RWPE2 (cell line): ENCODE results near the gene LTBP2.

Experiments used
- ATAC-seq: fragments of 200-7000 bp; cut with Tn5 transposase; 3 replicates; pipeline ENCODE4 v1.9.1; 2021; ENCODE audit warnings: low read depth
- DNase-seq: peaks from one replicate; pipeline ENCODE4 v3.0.0-alpha.2; 2020; ENCODE audit warnings: low spot score
- H3K27ac ChIP-seq: fragments of 450-650 bp; 2 replicates; pipeline ENCODE4 v1.5.1; 2017; ENCODE audit warnings: mild to moderate bottlenecking; ENCODE audit not compliant: poor library complexity, severe bottlenecking
- H3K27me3 ChIP-seq: fragments of 250-450 bp; sonication (Bioruptor Pico); 2 replicates; pipeline ENCODE4 v1.5.1; 2021; ENCODE audit warnings: mild to moderate bottlenecking, moderate library complexity; ENCODE audit not compliant: insufficient read depth, poor library complexity, severe bottlenecking
- H3K36me3 ChIP-seq: fragments of 250-450 bp; sonication (Bioruptor Pico); 2 replicates; pipeline ENCODE4 v1.5.1; 2020; ENCODE audit warnings: low read depth, mild to moderate bottlenecking, moderate library complexity
- H3K4me1 ChIP-seq: fragments of 250-450 bp; sonication (Bioruptor Pico); 2 replicates; pipeline ENCODE4 v1.5.1; 2021; ENCODE audit warnings: mild to moderate bottlenecking, moderate library complexity; ENCODE audit not compliant: insufficient read depth, poor library complexity, severe bottlenecking
- H3K4me3 ChIP-seq: fragments of 250-450 bp; sonication (Bioruptor Pico); 2 replicates; pipeline ENCODE4 v1.5.1; 2021; ENCODE audit warnings: mild to moderate bottlenecking, moderate library complexity; ENCODE audit not compliant: severe bottlenecking
- H3K9me3 ChIP-seq: fragments of 250-450 bp; sonication (Bioruptor Pico); 2 replicates; pipeline ENCODE4 v1.5.1; 2021; ENCODE audit warnings: mild to moderate bottlenecking, moderate library complexity; ENCODE audit not compliant: severe bottlenecking
- CTCF ChIP-seq: fragments of 450-650 bp; IDR thresholded peaks from one replicate; pipeline ENCODE4 v1.5.1; 2017; ENCODE audit warnings: mild to moderate bottlenecking, moderate library complexity; ENCODE audit not compliant: poor library complexity, severe bottlenecking

Gene LTBP2

GRCh38 chr14:74482571-74482970 lies 129.5 kb downstream of the LTBP2 start:
- Histone ChIP-seq H3K27me3 (no peaks in the 10 kb centered on the region), H3K27ac (no peak overlapping the region), H3K9me3 (no peaks in the 10 kb centered on the region), H3K4me3 (no peak overlapping the region), H3K36me3 (peaks cover 95% of the 10 kb centered on the region), H3K4me1 (peaks cover 15% of the 10 kb centered on the region)
- TF ChIP-seq CTCF = no peak
- DNase-seq (no peak), ATAC-seq (no peak)

- Histone ChIP-seq H3K27ac (no peak overlapping the region), H3K9me3 (no peaks in the 10 kb centered on the region), H3K36me3 (peaks cover 83% of the 10 kb centered on the region), H3K4me1 (peaks cover 2% of the 10 kb centered on the region), H3K4me3 (no peak overlapping the region), H3K27me3 (no peaks in the 10 kb centered on the region)
- TF ChIP-seq CTCF = no peak
- ATAC-seq (no peak), DNase-seq (no peak)
These were observed 132.0 kb downstream of the LTBP2 start for GRCh38 chr14:74480046-74480445.

- Histone ChIP-seq H3K36me3 (peaks cover 74% of the 10 kb centered on the region), H3K9me3 (no peaks in the 10 kb centered on the region), H3K27me3 (no peaks in the 10 kb centered on the region), H3K27ac (no peak overlapping the region), H3K4me3 (no peak overlapping the region), H3K4me1 (peaks cover 2% of the 10 kb centered on the region)
- ATAC-seq (peak; percentile 49; the same call in 2 of the 3 replicates), DNase-seq (no peak)
- peak; percentile 77 for TF ChIP-seq CTCF
These were observed 132.9 kb downstream of the LTBP2 start for GRCh38 chr14:74478996-74479635.

- peaks cover 56% of the 10 kb centered on the region for H3K36me3 ChIP-seq
- H3K27me3 ChIP-seq = no peaks in the 10 kb centered on the region
- no peak overlapping the region for H3K4me3 ChIP-seq
- H3K4me1 ChIP-seq = peaks cover 2% of the 10 kb centered on the region
- ATAC-seq (no peak), DNase-seq (no peak)
- H3K9me3 ChIP-seq = no peaks in the 10 kb centered on the region
- TF ChIP-seq CTCF = no peak
- no peak overlapping the region for H3K27ac ChIP-seq
These were observed 135.4 kb downstream of the LTBP2 start for GRCh38 chr14:74476607-74477006.

- no peak overlapping the region for H3K27ac ChIP-seq
- no peak for TF ChIP-seq CTCF
- H3K9me3 ChIP-seq = no peaks in the 10 kb centered on the region
- DNase-seq (no peak), ATAC-seq (no peak; the same call in 2 of the 3 replicates)
- no peaks in the 10 kb centered on the region for H3K27me3 ChIP-seq
- H3K4me1 ChIP-seq = peaks cover 2% of the 10 kb centered on the region
- H3K36me3 ChIP-seq = peaks cover 51% of the 10 kb centered on the region
- no peak overlapping the region for H3K4me3 ChIP-seq
These were observed 135.9 kb downstream of the LTBP2 start for GRCh38 chr14:74476107-74476506.
